Stimulated activated CD4-positive, alpha-beta T cell treated with anti-CD3 and anti-CD28 coated beads, Interleukin-12 subunit alpha, Interleukin-12 subunit beta, amount 100 ng/mL, for 24 hours (primary cell): ENCODE results near the gene CYTH4.

Experiments
- DNase-seq, 2 experiments: peaks; one replicate each; pipeline ENCODE4 v3.0.0-alpha.2; 2020; ENCODE audit warnings: low read depth in 2 of 2

The CYTH4 gene

GRCh38 chr22:37290737-37291136 is 8.4 kb downstream of the CYTH4 start:
- no peak for DNase-seq

- DNase-seq: no peak
Measured at GRCh38 chr22:37291559-37292298, 9.4 kb downstream of the CYTH4 start.

DNA sequence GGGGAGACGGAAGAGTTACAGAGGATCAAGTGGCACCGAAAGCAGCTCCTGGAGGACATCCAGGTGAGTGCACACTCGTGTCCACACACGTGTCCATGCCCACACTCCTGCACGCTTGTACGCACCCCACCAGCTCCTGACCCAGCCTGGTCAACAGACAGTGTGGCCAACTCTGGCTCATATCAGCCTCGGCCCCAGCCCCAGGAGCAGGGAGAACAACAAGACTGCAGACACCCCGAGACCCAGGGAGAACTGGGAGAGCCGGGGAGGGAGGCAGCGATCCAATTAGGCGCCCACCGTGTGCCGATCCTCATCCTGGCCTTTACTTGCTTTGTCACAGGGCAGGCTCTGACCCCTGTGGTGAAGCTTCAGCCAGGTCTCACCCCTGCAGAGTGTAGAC is 10.3 kb downstream of the CYTH4 start:
- DNase-seq: no peak

DNA sequence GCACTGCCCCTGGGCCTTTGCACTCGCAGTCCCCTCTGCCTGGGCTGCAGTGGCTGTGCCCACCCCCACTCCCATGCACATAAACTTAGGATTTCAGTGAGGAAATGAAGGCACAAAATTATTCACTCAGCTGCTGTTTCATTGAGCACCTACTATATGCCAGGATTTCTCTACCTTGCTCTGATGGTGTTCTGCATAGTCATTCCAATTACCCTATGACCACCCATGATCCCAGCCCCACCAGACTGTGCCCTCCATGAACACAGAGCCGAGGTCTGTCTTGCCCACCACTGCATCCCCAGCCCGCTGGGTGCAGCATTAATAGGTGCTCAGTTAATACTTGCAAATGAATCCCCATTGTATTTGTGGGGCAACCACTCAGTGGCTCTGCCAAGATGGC is 10.9 kb downstream of the CYTH4 start:
- no peak for DNase-seq

- no peak for DNase-seq
Measured at GRCh38 chr22:37294747-37295146, 12.4 kb downstream of the CYTH4 start.

- no peak for DNase-seq
Measured at GRCh38 chr22:37295213-37295886, 13.0 kb downstream of the CYTH4 start.

DNA sequence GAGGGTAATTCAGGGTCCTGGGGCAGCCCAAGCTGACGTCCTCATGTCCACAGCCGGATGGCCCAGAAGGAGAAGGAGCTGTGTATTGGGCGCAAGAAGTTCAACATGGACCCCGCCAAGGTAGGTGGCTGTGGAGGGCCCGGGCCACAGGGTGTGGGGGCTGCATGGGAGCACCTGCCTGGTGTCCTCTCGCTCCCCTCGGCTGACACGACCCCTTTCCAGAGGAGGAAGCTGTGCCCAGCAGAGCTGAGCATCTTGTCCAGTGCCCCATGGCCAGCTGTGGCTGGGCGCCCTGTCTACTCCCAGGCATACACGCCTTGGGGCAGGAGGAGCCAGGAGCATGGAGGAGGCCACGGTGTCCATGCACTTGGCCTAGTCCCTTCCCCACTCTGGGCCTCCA is 13.6 kb downstream of the CYTH4 start:
- no peak for DNase-seq

DNA sequence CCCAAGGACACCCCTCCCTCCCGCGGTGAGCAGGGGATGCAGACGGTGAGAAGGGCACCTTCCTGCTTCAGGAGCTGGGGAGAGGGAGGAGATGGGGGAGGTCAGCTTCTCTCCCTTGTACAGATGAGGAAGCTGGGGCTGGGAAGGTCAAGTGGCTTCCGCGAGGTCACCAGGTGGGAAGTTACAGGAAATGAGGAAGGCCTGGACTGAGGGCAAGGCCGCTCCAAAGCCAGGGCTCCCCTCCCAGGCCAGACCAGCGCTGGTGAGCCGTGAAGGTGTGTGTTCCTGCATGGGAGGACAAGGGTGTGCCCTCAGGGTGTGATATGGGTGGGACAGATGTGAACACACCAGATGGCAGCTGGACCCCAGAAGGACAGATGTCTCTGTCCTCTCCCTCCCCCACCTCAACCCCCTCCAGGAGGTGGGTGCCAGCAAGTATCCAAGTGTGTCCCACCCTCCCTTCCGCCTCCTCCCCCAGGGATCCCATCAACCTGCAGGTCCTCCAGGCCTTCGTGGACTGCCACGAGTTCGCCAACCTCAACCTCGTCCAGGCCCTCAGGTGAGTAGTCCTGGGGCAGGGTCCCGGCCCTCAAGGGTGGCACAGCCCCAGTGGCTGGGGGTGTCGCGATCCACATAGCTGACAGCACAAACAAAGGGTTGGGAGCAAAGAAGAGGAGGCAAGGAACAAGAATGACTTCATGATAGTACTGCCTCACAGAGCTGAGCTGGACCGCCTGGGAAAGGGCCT is 16.6 kb downstream of the CYTH4 start:
- DNase-seq: no peak

- no peak for DNase-seq
Measured at GRCh38 chr22:37299969-37300509, 17.7 kb downstream of the CYTH4 start.

DNA sequence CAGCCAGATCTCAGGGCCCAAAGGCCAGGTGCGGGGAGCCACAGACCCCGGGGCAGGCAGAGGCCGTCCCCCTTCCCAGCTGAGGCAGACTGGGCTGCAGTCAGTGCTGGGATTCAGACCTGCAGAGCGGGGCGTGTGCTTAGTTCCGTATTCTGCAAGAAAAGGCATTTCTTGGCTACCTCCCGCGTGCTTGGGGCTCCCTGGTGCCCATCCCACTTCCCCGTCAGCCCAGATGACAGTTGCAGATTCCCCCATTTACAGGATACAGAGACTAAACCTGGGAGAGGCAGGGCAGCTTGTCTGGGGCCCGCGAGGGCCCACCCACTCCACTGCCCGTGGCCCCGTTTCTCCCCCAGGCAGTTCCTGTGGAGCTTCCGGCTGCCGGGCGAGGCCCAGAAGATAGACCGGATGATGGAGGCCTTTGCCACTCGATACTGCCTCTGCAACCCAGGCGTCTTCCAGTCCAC is 18.3 kb downstream of the CYTH4 start:
- DNase-seq: no peak

- no peak for DNase-seq
Measured at GRCh38 chr22:37301144-37301830, 19.0 kb downstream of the CYTH4 start.

DNA sequence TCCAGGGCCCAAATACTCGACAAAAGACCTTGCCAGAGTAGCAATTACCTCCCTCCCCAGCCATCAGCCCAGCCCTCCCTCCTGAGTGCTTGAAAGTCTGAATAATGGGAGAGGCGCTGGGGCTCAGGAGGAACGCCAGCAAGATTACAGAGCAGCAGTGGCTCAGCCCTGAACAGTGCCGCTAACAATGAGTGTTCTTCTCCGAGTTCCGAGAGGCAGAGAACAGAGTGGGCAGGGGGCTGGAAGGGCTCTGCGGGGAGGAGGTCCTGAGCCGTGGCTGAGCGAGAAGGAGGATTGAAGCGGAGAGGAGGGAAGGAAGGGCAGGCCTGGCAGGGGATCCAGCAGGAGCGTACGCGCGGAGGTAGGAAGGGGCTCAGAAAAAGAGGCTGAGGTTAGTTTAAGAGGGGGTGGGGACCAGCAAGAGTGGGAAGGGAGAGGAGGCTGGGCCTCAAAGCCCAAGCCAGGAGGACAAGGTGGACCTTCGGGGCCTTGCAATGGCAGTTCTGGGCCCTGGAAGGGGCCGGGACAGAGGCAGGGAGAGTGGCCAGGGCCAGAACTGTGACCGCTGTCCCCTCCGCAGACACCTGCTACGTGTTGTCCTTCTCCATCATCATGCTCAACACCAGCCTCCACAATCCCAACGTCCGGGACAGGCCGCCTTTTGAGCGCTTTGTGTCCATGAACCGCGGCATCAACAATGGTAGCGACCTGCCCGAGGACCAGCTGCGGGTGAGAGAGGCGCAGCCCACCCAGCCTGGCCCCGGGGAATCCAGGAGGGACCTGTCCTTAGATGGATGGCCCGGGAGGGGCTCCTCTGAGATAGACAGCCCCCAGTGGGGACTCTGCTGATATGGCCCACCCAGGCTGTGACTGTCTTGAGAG is 20.6 kb downstream of the CYTH4 start:
- DNase-seq: no peak

- peak; percentile 50 to 66 for DNase-seq
Measured at GRCh38 chr22:37303821-37304274, 21.5 kb downstream of the CYTH4 start.

- DNase-seq: no peak
Measured at GRCh38 chr22:37304595-37305343, 22.5 kb downstream of the CYTH4 start.

- DNase-seq: no peak
Measured at GRCh38 chr22:37305887-37306286, 23.6 kb downstream of the CYTH4 start.

- no peak for DNase-seq
Measured at GRCh38 chr22:37306494-37306829, 24.2 kb downstream of the CYTH4 start.

- DNase-seq: no peak
Measured at GRCh38 chr22:37308385-37309200, 26.3 kb downstream of the CYTH4 start.

DNA sequence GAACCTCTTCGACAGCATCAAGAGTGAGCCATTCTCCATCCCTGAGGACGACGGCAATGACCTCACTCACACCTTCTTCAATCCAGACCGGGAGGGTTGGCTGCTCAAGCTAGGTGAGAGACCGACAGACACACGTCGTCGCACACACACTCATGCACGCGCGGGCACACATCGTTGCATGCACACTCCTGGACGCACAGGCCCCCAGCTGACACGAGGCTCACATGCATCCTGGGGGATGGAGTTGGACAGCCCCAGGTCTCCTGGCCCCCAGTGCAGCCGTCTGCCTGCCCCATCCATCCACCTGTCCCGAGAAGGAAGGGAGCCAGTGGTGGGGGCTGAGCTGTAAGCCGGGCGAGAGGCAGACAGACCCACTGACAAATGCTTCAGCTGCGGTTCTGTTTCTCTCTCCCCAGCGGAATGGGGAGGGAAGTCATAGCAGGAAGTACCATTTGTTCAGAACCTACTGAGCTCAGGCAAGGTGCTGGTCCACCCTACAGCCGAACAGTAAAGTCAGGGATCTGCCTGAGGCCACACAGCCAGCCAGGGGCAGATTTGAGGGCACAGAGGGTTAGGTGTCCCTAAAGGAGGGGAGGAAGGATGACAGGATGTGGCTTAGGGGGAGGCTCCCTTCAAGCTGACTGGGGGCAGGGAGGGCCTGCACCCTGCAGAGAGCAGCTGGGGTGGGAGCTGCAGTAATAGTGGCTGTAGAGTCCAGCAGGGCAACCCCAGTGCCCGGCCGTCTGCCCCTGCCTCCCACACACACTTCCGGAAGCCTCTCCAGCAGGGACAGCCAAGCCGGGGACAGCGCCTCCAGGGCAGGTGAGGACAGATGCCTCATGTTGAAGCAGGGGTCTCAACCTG is 27.1 kb downstream of the CYTH4 start:
- DNase-seq: no peak
